ENCODE measurements around the gene PLEKHS1.

PLEKHS1 gene
- total RNA-seq = 0 to 0.12 (median 0) reads per million in 4 donors

- DNase-seq = no peak
These were observed at the start of gene PLEKHS1 for GRCh38 chr10:113751181-113751732. PLEKHS1 (plus strand) TSS chr10:113751682; CDS start chr10:113755278, 3,596 bp downstream.

- peak in 1 of 5 donors; percentile 8 for DNase-seq
These were observed 46.7 kb upstream of the PLEKHS1 start for GRCh38 chr10:113704637-113705343.

GRCh38 chr10:113705344-113705652, 46.2 kb upstream of the PLEKHS1 start:
- DNase-seq = no peak

GRCh38 chr10:113706623-113707022, 44.9 kb upstream of the PLEKHS1 start:
- no peak for DNase-seq

- DNase-seq = no peak
These were observed 42.8 kb upstream of the PLEKHS1 start for GRCh38 chr10:113708640-113709039.

GRCh38 chr10:113709221-113709838, 42.2 kb upstream of the PLEKHS1 start:
- DNase-seq = no peak

- DNase-seq = no peak
These were observed 40.3 kb upstream of the PLEKHS1 start for GRCh38 chr10:113711142-113711541.

- DNase-seq = no peak
These were observed 39.5 kb upstream of the PLEKHS1 start for GRCh38 chr10:113712024-113712423.

- DNase-seq = no peak
These were observed 38.5 kb upstream of the PLEKHS1 start for GRCh38 chr10:113712755-113713639.

- DNase-seq = no peak
These were observed 37.9 kb upstream of the PLEKHS1 start for GRCh38 chr10:113713640-113713982.

- no peak for DNase-seq
These were observed 35.2 kb upstream of the PLEKHS1 start for GRCh38 chr10:113716109-113716910.

- no peak for DNase-seq
These were observed 32.3 kb upstream of the PLEKHS1 start for GRCh38 chr10:113718969-113719822.

- DNase-seq = no peak
These were observed 31.1 kb upstream of the PLEKHS1 start for GRCh38 chr10:113720386-113720785.

- no peak for DNase-seq
These were observed 19.2 kb upstream of the PLEKHS1 start for GRCh38 chr10:113732160-113732881.

GRCh38 chr10:113732966-113733365, 18.5 kb upstream of the PLEKHS1 start:
- DNase-seq = no peak

- DNase-seq = no peak
These were observed 17.8 kb upstream of the PLEKHS1 start for GRCh38 chr10:113733635-113734034.

- peak in 1 of 5 donors; percentile 1 for DNase-seq
These were observed 15.6 kb upstream of the PLEKHS1 start for GRCh38 chr10:113735913-113736312.

GRCh38 chr10:113736576-113736975, 14.9 kb upstream of the PLEKHS1 start:
- no peak for DNase-seq

GRCh38 chr10:113739031-113739430, 12.5 kb upstream of the PLEKHS1 start:
- no peak for DNase-seq

GRCh38 chr10:113739577-113739976, 11.9 kb upstream of the PLEKHS1 start:
- no peak for DNase-seq

- DNase-seq = no peak
These were observed 10.6 kb upstream of the PLEKHS1 start for GRCh38 chr10:113740850-113741249.
